ENCODE data around the gene CHTOP.
"Not testable (repeated sequence)": the region's sequence is repeated elsewhere in the genome, so short reads cannot be mapped to it uniquely, and the experiment has no call there.

CHTOP gene

DNA sequence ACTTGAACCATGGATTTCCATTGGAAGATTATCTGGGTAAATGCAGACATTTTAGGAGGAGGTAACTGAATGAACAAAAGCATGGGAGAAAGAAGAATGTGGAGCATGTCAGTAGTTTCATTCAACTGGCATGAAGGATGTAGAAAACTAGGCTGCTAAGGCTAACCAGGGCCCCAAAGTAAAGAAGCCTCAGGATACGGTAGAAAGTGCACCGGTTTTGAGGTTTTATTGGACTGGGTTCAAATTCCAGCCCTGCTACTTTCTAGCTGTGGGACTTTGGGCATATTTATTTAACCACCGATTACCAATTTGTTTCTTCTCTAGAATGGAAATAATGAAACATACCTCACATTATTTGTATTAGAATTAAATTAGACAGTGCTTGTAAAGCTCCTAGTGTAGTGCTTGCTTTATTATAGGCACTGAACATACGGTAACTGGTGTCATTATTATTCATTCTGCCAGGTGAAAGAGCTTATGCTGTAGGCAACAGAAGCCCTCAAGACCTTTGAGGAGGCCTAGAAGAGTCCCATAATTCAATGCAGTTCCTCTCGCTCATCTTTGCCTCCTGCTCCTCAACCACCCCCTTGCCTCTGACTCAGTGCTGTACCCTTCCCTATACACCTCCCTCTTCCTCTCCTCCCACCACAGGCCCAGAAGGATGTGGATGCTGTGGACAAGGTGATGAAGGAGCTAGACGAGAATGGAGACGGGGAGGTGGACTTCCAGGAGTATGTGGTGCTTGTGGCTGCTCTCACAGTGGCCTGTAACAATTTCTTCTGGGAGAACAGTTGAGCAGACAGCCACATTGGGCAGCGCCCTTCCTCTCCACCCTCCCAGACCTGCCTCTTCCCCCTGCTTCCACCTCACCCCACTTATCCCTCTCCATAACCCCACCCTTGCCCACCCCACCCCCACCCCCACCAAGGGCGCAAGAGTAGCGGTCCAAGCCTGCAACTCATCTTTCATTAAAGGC is 2.5 kb upstream of the CHTOP start:
- no peak for DNase-seq (ENCODE audit: low read depth in 3 of 3)

DNA sequence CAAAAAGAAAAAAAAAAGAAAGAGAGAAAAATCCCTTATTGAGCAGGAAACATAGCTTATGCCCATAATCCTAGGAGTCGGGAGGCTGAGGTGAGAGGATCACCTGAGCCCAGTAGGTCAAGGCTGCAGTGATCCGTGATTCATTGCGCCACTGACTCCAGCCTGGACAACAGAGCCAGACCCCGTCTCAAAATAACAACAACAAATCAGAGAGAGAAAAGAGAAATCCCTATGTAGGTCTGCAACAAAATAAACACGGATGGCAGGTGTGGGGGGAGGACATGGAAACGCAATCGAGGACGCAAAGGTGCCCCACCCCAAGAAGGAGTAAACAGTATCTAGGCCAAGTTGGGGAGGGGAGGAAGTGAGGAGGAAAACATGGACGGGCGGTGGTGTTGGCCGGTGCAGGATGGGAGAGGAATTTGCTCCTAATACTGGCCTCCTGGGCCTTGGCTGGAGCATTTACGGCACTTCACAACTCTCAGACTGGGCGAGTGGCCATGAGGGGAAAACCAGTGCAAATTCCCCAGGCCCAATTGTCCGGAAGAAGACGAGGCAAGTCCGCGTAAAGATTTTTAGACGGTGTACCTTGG is 609 bp upstream of the CHTOP start:
- no peak for DNase-seq (ENCODE audit: low read depth in 3 of 3)

DNA sequence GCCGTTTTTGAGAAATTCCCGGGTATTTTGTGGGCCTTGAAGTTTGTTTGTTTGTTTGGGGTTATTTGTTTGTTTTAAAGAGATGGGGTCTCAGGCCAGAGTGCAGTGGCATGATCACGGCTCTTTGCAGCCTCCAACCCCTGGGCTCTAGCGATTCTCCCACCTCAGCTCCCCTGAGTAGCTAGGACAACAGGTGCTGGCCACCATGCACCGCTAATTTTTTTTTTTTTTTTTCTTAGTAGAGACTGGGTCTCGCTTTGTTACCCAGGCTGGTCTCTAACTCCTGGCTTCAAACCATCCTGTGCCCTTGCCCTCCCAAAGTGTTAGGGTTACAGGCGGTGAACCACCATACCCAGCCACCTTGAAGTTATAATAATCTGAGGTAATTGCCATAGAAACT is 2.0 kb downstream of the CHTOP start:
- no peak for DNase-seq (ENCODE audit: low read depth in 3 of 3)

DNA sequence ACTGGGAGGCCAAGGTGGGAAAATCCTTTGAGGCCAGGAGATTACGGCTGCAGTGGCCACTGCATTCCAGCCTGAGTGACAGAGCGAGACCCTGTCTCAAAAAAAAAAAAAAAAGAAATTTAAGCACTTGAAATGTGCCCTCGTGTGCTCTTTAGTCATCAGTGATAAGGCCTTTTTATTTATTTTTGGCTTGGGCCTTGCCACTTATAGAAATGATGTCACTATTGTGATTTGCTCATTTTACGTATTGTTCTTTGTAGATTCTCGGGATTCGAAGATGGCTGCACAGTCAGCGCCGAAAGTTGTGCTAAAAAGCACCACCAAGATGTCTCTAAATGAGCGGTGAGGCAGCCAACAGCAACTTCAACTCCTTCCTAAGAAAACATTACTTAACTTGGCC is 2.4 kb downstream of the CHTOP start:
- DNase-seq (ENCODE audit: low read depth in 3 of 3): no peak

DNA sequence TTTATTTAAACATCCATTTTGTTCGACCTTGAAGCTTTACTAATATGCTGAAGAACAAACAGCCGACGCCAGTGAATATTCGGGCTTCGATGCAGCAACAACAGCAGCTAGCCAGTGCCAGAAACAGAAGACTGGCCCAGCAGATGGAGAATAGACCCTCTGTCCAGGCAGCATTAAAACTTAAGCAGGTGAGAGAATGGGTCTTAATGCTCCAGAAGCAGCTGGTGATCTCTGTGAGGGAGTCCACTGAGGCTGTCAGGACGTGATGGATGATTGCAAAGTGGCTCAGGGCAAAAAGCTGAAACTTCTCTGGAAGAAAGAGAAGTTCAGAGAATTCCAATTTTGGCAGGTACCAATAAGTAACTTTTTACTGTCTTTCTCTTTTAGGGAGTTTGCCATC is 4.4 kb downstream of the CHTOP start:
- DNase-seq (ENCODE audit: low read depth in 3 of 3): no peak

GRCh38 chr1:153639280-153639679 is 5.4 kb downstream of the CHTOP start:
- DNase-seq (ENCODE audit: low read depth in 3 of 3): no peak

- DNase-seq (ENCODE audit: low read depth in 3 of 3): not testable (repeated sequence)
These were observed 6.3 kb downstream of the CHTOP start for GRCh38 chr1:153640213-153640612.

DNA sequence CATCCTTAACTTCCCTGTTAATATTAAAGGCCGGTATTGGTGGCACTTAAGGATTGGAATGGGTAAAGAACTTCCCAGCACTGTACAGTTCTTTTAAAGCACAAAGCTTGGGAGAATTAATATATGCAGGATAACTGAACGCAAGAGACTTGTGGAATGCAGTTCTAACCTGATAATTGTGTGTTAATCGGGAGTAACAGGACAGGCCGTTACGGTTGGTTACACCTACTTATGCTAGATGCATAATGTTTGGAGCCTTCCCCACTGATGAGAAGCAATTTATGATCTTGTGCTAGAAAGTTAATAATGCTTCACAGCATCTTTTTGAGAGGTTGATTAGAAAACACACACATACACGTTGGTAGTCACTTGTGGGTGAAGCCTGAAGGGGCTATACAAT is 7.0 kb downstream of the CHTOP start:
- DNase-seq (ENCODE audit: low read depth in 3 of 3): no peak

- no peak for DNase-seq (ENCODE audit: low read depth in 3 of 3)
These were observed 8.3 kb downstream of the CHTOP start for GRCh38 chr1:153642161-153642560.

DNA sequence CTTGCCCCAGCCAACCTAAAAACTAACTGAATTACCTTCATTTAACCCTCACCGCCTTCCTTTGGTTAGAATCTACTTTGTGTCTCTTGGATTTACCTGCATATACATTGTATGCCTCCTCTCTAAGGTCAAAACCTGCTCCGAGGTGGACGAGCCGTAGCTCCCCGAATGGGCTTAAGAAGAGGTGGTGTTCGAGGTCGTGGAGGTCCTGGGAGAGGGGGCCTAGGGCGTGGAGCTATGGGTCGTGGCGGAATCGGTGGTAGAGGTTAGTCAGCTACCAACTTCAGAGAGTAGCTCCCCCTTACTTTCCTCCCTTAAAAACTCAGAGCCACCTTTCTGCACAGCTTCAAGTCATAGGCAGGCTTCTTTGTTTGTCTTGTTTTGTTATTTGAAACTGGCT is 9.2 kb downstream of the CHTOP start:
- no peak for DNase-seq (ENCODE audit: low read depth in 3 of 3)

- DNase-seq (ENCODE audit: low read depth in 3 of 3): no peak
These were observed 9.9 kb downstream of the CHTOP start for GRCh38 chr1:153643816-153644215.

GRCh38 chr1:153646672-153647345 is 12.9 kb downstream of the CHTOP start:
- DNase-seq (ENCODE audit: low read depth in 3 of 3): no peak

- no peak for DNase-seq (ENCODE audit: low read depth in 3 of 3)
These were observed 13.5 kb downstream of the CHTOP start for GRCh38 chr1:153647346-153647714.

GRCh38 chr1:153648000-153648643 is 14.3 kb downstream of the CHTOP start:
- DNase-seq (ENCODE audit: low read depth in 3 of 3): no peak

DNA sequence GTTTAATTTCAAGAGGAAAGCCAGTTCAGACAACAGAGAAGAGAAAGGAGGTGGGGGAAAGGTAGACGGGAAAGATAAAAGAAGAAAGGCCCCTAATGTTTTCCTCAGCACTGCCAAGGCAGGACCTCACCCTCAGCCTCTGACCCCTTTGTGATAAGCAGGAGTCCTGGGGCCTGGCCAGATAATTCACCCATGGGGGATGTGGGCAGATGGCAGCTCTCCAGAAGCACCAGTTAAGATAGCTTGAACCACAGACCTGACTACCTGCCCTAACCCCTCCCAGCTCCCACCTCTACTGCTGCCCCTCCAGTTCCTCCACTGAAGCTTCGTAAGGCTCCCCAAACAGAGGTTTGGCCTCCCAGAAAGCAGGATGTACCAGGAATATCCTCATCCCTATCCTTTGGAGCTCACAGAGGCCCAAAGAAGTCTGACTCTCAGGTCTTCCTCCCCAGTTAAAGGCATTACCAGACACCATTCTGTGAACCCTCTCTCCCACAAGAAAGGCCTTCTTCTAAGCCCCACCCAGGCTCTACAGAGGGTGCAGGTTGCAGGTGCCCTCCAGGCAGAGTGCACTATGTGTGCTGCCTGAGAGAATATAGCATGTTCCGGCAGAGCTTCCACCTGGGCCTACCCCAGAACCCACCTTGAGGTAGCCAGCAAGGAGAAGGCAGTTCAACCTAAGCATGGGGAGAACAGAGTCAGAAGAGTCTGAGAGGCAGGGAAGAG is 15.4 kb downstream of the CHTOP start:
- no peak for DNase-seq (ENCODE audit: low read depth in 3 of 3)

DNA sequence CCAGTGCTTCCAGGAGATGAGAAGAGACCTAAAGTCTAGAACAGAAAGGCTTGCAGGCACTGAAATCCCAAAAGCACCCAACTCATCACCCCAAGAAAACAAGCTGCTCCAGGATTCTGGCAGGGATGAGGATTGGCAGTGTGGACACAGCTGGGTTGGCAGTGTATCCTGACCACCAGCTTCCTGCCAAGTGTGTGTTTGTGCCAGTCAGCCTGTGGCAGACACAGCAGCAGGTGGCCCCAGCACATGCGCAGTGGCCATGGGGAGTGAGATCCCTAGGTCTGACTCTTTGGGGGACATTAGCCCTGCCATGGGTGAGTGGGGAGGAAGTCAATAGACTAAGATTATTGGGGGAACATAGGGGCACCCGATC is 16.0 kb downstream of the CHTOP start:
- DNase-seq (ENCODE audit: low read depth in 3 of 3): no peak

DNA sequence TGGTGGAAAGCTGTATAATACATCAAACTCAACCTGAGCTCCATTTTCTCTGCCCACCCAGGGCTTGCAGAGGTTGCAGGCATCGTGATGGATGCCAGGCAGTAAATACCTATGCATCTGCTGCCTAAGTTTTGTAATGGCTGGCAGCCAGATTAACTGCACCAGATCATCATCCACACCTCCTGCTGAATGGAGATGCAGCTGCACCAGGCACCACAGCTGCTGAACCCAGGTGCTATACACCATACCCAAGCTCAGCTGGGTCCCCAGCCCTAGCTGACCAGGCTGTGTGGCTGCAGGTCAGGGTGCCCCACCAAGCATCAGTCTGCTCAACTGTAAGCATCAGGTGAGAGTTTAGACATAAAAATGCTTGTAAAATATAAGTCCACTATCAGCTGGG is 17.9 kb downstream of the CHTOP start:
- DNase-seq (ENCODE audit: low read depth in 3 of 3): no peak

- DNase-seq (ENCODE audit: low read depth in 3 of 3): no peak
These were observed 19.1 kb downstream of the CHTOP start for GRCh38 chr1:153652805-153653500.

- no peak for DNase-seq (ENCODE audit: low read depth in 3 of 3)
These were observed 21.5 kb downstream of the CHTOP start for GRCh38 chr1:153655333-153655732.

DNA sequence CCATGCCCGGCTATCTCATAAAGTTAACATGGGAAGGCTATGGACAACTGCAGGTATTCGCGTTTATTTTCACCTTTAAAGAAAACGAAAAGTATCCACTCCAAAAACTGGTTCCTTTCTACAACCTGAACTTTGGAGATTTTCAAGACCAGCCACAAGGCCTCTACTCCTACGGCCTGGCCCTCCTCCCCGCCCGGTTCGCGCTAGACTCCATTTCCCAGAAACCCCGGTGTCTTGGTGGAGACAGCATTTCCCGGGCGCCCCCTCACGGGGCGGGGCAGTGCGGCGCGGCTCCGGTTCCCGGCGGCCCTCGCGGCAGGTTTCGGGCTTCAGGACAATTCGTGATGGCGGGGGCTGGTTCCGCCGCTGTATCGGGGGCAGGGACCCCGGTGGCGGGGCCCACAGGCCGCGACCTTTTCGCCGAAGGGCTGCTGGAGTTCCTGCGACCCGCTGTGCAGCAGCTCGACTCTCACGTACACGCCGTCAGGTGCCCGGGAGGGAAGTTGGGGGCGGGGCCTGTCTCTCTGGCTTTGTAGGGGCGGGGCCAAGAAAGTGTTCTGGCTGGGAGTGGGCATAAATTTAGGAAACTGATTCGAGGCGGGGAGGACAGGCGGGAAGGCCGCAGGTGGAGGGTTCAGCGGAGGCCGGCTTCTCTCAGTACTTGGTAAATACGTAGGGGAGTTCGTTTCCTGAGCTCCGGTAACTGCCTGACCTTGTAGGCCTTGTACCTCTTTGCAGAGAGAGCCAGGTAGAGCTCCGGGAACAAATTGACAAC is 24.7 kb downstream of the CHTOP start, which contains the start of gene SNAPIN:
SNAPIN (plus strand) TSS at position 304 of the 775 bp plus-strand sequence; CDS start at position 345, 41 bp downstream.
- peak; percentile 83 to 90 (median 87) for DNase-seq (ENCODE audit: low read depth in 3 of 3)

All from stimulated activated CD4-positive, alpha-beta T cell treated with anti-CD3 and anti-CD28 coated beads, TNF-alpha, amount 100 ng/mL, for 48 hours (primary cell).